Right ventricle myocardium superior (tissue), 1 donor: ENCODE measurements around the gene IFT74. TPM values are rescaled to one million over a fixed set of nuclear protein-coding genes. Genes with fewer than 3 reads are reported as not detected.

Experiments used
- ATAC-seq: fragments of 200-7000 bp; cut with Tn5 transposase; one replicate; pipeline ENCODE4 v1.9.1; 2020; ENCODE audit warnings: mild to moderate bottlenecking; ENCODE audit not compliant: poor library complexity
- DNase-seq: peaks from one replicate; pipeline ENCODE4 v3.0.0-alpha.2; 2020
- intact Hi-C: fragments of 100-400 bp; cut with DNase I; formaldehyde crosslinking; loops from one replicate; pipeline ENCODE4 v1.11.2; 2022
- long read RNA-seq: library from polyadenylated mRNA; unstranded; transcript quantifications from one replicate; pipeline ENCODE4 v2.0.0, GENCODE V29; 2021
- total RNA-seq: library from RNA; stranded (reverse); fragmentation: NEBNext Ultra II Directional; extraction: Animal tissue kit (Norgen Biotek cat#: 25700); gene quantifications from one replicate; pipeline ENCODE4 v1.2.1, GENCODE V29; 2021
- donor health status: DM: no; HTN: yes; CAD: no; lungs with severe emphysema.

Gene IFT74
- total RNA-seq, result 10.6 TPM
- long read RNA-seq, transcript IFT74-201 (20 exons, 2,160 nt), result major isoform, 20 of 24 reads
- long read RNA-seq, partial matches to known transcripts, result 0 of 24 reads
- long read RNA-seq, other reads (novel, unspliced or antisense), result 3 of 24 reads

DNA sequence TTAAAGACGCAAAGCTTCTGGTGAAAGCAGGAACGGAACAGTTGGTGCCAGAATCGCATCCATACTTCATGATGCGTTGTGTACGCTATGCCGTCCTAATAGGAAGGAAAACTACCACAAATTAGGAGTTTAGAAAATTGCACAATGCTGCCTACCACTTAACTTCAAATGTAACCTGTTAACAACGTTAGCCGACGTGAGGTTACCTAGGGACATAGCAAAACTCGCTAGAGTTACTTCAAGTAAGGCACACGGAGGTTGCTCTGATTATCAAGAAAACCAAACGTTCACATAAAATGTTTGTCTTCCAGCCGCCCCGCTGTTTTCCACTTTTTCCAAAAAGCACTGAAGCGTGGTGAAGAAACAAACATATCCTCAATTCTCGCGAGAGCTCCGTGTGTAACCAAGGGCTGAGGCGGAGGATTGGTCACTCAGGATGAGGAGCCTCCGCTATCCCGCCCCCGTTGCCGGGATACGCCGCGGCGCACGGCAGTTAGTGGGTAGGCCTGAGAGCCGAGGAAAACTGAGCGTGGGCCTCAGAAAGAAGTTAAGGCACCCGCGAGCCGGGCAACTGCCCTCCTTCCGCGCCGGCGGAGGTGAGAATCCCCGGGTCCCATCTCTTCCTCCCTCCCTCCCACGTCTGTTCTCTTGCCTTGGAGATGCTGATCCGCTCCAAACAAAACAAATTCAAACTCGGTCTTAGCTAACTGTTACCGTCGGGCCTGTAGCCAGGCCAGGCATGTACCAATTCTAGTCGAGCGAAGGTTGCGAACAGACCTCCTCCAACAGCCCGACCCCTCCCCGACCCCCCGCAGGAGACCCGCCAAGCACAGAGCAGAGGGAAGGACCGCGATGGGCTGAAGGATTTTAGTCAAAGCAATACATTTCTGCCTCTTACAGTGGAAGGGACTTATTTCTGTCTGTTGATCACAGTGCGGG lies at the start of gene IFT74:
IFT74 (plus strand) TSS at position 492 of the 939 bp plus-strand sequence. CDS start 5,556 bp downstream, outside the sequence.
- DNase-seq (peak; percentile 99), ATAC-seq (peak; percentile 100)
- intact Hi-C loops, result loop anchor here (2.0 kb wide), 1 partner anchor 63 kb away; the partner anchor contains the start of gene CAAP1

DNA sequence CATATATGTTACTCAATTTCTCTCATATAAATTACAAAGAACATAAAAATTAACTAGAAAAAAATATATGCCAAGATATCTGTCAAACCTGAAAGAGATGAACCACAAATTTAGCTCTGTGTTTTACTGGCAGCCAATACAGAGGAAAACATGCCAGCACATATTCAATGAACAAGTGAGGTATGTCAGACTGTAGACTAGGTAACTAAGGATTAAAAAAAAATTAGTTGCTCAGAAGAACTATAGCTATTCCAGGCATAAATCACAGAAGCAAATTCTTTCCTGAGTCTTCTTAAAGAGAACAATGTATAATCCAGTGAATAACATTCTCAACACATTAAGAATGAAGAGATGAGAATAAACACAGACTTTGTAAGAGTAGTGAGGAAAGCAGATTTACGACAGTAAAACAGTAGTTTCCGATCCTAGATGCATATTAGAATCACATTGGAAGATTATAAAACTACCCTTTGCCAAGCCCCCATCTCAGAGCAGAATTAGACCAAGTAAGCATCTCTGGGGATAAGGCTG lies 43.0 kb upstream of the IFT74 start:
- no peak for ATAC-seq
- DNase-seq, result no peak
- intact Hi-C loops, result no loop called here

- DNase-seq, result no peak
- no peak for ATAC-seq
- intact Hi-C loops, result no loop called here
These were observed 36.5 kb upstream of the IFT74 start for GRCh38 chr9:26919698-26920097.

DNA sequence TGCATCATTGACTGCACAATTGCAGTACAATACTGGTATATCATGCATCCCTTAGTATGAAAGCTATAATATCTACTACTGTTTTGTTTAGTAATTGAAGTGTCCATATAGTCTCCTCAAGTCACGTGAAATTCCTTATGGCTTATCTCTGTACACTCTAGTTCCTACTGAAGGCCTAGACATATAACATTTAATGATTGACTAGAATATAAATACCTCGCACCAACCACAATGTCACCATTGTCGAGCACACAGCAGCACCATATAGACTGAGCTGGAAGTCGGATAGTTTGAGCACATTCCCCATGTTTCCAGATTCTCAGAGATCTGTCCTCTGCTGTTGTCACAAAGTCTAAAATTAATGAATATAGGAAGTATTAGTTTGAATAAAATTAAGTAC lies 30.6 kb upstream of the IFT74 start:
- intact Hi-C loops, result no loop called here
- ATAC-seq (no peak), DNase-seq (no peak)

GRCh38 chr9:26928902-26929495 lies 27.2 kb upstream of the IFT74 start:
- no peak for ATAC-seq
- no peak for DNase-seq
- intact Hi-C loops, result no loop called here

DNA sequence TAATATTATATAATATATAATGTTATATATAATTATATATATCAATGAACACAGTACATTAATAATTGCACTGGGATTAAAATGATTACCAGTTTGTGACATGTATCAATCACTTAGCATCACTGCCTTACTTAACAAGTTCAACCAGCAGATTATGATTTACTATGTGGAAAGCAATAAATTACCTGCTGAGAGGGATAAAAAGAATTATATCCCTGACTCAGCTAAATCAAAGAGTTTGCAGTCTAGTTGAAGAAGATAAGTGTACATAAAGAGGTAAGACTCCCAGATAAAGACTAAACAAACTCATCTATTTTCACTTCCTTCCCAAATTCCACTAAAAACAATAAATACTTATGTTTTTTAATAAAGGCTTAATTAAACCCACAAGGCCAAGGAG lies 20.4 kb upstream of the IFT74 start:
- DNase-seq (no peak), ATAC-seq (no peak)
- intact Hi-C loops, result no loop called here

- intact Hi-C loops, result no loop called here
- ATAC-seq (no peak), DNase-seq (no peak)
These were observed 18.3 kb upstream of the IFT74 start for GRCh38 chr9:26937816-26938371.

GRCh38 chr9:26939955-26940711 lies 16.1 kb upstream of the IFT74 start:
- intact Hi-C loops, result no loop called here
- ATAC-seq, result no peak

GRCh38 chr9:26940779-26941178 lies 15.4 kb upstream of the IFT74 start:
- ATAC-seq, result no peak
- intact Hi-C loops, result no loop called here
- no peak for DNase-seq

More at GRCh38 chr9:26939955-26940711, 16.1 kb upstream of the IFT74 start:
- DNase-seq, result no peak

DNA sequence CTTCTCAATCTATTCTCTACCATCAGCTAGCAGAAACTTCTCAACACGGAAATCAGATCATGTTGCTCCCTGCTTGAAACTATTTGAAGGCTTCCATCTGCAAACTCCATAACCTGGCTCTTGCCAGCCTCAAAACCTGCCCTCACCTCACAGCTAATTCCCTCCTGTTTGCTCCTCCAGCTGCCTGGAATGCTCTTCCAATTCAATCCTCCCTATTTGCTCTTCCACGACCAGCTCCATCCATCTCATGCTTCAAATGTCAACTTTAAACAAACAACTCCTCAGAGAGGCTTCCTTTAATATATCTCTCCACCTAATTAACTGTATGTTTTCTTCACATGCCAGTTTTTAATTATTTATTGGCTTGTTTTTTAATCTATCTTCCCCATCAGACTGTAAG lies 10.6 kb upstream of the IFT74 start:
- intact Hi-C loops, result loop anchor here (5.0 kb wide), 1 partner anchor 53 kb away; the partner anchor contains the start of gene CAAP1
- no peak for ATAC-seq

GRCh38 chr9:26946753-26947727 lies 9.2 kb upstream of the IFT74 start, which contains the start of gene PLAA:
TSS of gene PLAA (minus strand) at chr9:26947242. CDS start at chr9:26947045, 197 bp downstream.
- DNase-seq (peak; percentile 93), ATAC-seq (peak; percentile 100)
- intact Hi-C loops, result loop anchor here (5.0 kb wide), 1 partner anchor 55 kb away; the partner anchor contains the start of gene CAAP1

More for the DNA sequence above, 10.6 kb upstream of the IFT74 start:
- DNase-seq, result no peak

DNA sequence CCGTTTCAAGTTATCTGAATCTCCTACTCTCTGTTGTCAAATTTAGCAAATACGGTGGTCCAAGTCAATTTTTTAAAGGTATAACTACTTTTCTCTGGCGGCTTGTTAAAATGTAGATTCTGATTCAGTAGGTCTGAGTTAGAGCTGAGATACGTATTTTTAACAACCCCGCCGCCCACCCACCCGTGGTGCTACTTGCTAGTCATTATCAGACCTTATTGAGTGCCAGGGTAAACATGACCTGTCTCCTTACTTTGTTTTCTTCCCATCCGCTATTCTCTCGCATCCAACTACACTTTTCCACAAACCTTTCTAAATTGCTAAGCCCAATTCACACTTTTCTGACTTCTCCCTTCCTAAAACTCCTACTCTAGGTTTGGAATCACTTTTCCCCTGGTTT lies 8.5 kb upstream of the IFT74 start:
- ATAC-seq, result no peak
- intact Hi-C loops, result loop anchor here (5.0 kb wide), 1 partner anchor 55 kb away; the partner anchor contains the start of gene CAAP1
- DNase-seq, result no peak

- no peak for DNase-seq
- intact Hi-C loops, result loop anchor here (5.0 kb wide), 1 partner anchor 57 kb away; the partner anchor contains the start of gene CAAP1
- ATAC-seq, result no peak
These were observed 6.6 kb upstream of the IFT74 start for GRCh38 chr9:26949637-26950069.

DNA sequence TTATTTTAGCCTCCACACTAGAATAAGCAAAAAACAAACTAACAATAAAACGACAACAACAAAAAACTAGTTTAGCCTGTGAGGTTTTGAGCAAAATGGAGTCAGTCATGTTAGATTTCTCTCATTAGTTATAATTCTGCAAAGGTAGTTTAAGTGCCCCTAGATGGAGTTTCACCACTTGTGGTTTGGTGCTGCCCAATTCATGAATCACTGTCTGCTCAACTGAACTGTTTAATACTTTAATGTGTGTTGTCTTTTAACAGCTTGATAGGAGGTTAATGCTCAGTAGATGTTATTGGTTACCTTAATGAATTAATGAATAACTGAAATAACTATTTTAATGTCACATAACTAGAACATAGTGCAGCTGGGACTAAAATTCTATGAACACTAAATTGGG lies 5.7 kb upstream of the IFT74 start:
- no peak for ATAC-seq
- intact Hi-C loops, result no loop called here
- no peak for DNase-seq

DNA sequence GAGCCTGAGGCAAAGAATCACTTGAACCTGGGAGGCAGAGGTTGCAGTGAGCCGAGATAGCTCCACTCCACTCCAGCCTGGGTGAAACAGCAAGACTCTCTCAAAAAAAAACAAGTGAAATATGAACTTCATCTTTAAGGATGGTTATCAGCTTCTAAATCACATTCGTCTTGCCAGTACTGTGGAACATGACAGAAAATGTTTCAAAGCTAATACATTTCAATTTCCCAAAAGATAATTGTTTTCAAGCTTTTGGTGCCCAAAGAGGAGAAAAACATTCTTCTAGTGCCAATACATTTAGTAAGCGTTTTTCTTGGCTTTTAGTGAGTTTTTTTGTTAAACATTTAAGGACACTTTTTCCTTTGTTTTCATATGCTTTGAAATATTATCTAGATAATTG lies 4.4 kb upstream of the IFT74 start:
- ATAC-seq (no peak), DNase-seq (no peak)
- intact Hi-C loops, result no loop called here

GRCh38 chr9:26954050-26954508 lies 2.1 kb upstream of the IFT74 start:
- ATAC-seq, result no peak
- intact Hi-C loops, result no loop called here
- DNase-seq, result no peak
